Ovary (tissue), 9 donors: Measurements from ENCODE around the gene MRPL21. TPM values are rescaled to one million over a fixed set of nuclear protein-coding genes. Genes with fewer than 3 reads are reported as not detected.

Experiments
- DNase-seq, 5 donors: peaks; one replicate each; pipeline ENCODE4 v3.0.0-alpha.2; 2019 to 2020
- H3K27ac ChIP-seq, 2 donors: fragments of 200-600 bp; one replicate each; pipeline versions ENCODE4 v1.5.1 to v1.8.0; 2019 to 2022
- H3K27me3 ChIP-seq: fragments of 200-600 bp; one replicate; pipeline ENCODE4 v1.8.0; 2022
- H3K36me3 ChIP-seq: fragments of 200-600 bp; sonication (generic); one replicate; pipeline ENCODE4 v1.5.1; 2019
- H3K4me1 ChIP-seq: one replicate; pipeline ENCODE4 v1.8.1; 2013; ENCODE audit warnings: mild to moderate bottlenecking, moderate library complexity; ENCODE audit not compliant: insufficient read depth
- H3K4me3 ChIP-seq: fragments of 200-600 bp; sonication (generic); one replicate; pipeline ENCODE4 v1.5.1; 2017
- H3K9me3 ChIP-seq, 2 donors: fragments of 200-600 bp in 1 of 2; sonication (generic) in 1 of 2; one replicate each; pipeline versions ENCODE4 v1.5.1 to v1.8.1; 2013 to 2019; ENCODE audit warnings: mild to moderate bottlenecking in 1 of 2, moderate library complexity in 1 of 2
- CTCF ChIP-seq, 3 donors: fragments of 450-650 bp in 2 of 3; fragments of 200-600 bp in 1 of 3; IDR thresholded peaks; one replicate each; pipeline versions ENCODE4 v1.5.1 to v1.8.0; 2016 to 2022; ENCODE audit warnings: antibody characterized with exemption in 3 of 3, mild to moderate bottlenecking in 1 of 3
- EP300 ChIP-seq: sonication (generic); formaldehyde crosslinking; IDR thresholded peaks from one replicate; pipeline ENCODE4 v1.6.1; 2017; ENCODE audit warnings: antibody characterized with exemption
- POLR2A ChIP-seq: fragments of 450-650 bp; IDR thresholded peaks from one replicate; pipeline ENCODE4 v1.6.1; 2017; ENCODE audit warnings: antibody characterized with exemption, mild to moderate bottlenecking, moderate library complexity
- WGBS, 3 donors: extraction: QIAGEN DNeasy Blood & Tissue Kit in 1 of 3; methylation state at CpG; one replicate each; pipeline versions ENCODE4 v1.1.5 to v1.1.7; 2013 to 2017; 5-methylcytosine and 5-hydroxymethylcytosine counted together
- intact Hi-C, 4 donors: fragments of 100-400 bp; cut with DNase I; formaldehyde crosslinking; loops; one replicate each; pipeline versions ENCODE4 v1.11.0 to v1.15.1; 2022 to 2023
- polyA plus RNA-seq, 2 donors: library from polyadenylated mRNA; stranded (reverse); fragments of 200-250 nt in 1 of 2; fragments of 350-450 nt in 1 of 2; fragmentation: Illumina TruSeq in 1 of 2; extraction: RNeasy Lipid Tissue Mini Kit (QIAGEN cat#74804) in 1 of 2; gene quantifications; one replicate each; pipeline ENCODE4 v1.2.3, GENCODE V29; 2013 to 2014
- total RNA-seq, 7 donors: library from RNA; depleted of rRNA in 2 of 7; stranded (reverse); fragments of >200 nt in 2 of 7; fragmentation: NEBNext Ultra II Directional in 3 of 7; extraction: Animal tissue kit (Norgen Biotek cat#: 25700) in 3 of 7; gene quantifications; one replicate each; pipeline versions ENCODE4 v1.1.0 to v1.2.4, GENCODE V29; 2016 to 2023
- donor health status: DM: no; HTN: no; CAD: no; lungs with moderate emphysema.
- donor health status: DM: no; HTN: no; CAD: no.
- donor health status: Bipolar disorder and iron deficiency.
- donor health status: DM: yes; HTN: yes; CAD: no.
- donor health status: DM: no; HTN: no; CAD: no.
- donor health status: DM: yes; HTN: yes; CAD: no.

Gene MRPL21
- total and polyA plus RNA-seq, 9 donors, result 40.3 to 74.7 (median 59.3) TPM

- WGBS, 3 donors, result 90 to 94% (median 91%) methylated on average over 11 of the region's 11 CpGs
- intact Hi-C loops, result no loop called here
- no peak for DNase-seq
- H3K27ac ChIP-seq, result no peak overlapping the region
- H3K27me3 ChIP-seq, result no peaks in the 10 kb centered on the region
- H3K9me3 ChIP-seq, result no peaks in the 10 kb centered on the region
- H3K4me3 ChIP-seq, result no peak overlapping the region
- peaks cover 3% of the 10 kb centered on the region for H3K4me1 ChIP-seq
- TF ChIP-seq POLR2A (no peak), CTCF (IDR thresholded peaks at IDR 0.05) (no peak), EP300 (no peak)
- no peaks in the 10 kb centered on the region for H3K36me3 ChIP-seq
Measured at GRCh38 chr11:68865241-68865640, 38.4 kb downstream of the MRPL21 start.

- Histone ChIP-seq H3K27ac (no peak overlapping the region), H3K9me3 (no peaks in the 10 kb centered on the region), H3K4me1 (peaks cover 2% of the 10 kb centered on the region), H3K4me3 (no peak overlapping the region), H3K27me3 (no peaks in the 10 kb centered on the region), H3K36me3 (no peaks in the 10 kb centered on the region)
- intact Hi-C loops, result no loop called here
- WGBS, 3 donors, result 69 to 83% (median 78%) methylated on average over 3 of the region's 3 CpGs
- DNase-seq, result no peak
- TF ChIP-seq EP300 (no peak), POLR2A (no peak), CTCF (IDR thresholded peaks at IDR 0.05) (no peak)
Measured at GRCh38 chr11:68863553-68864265, 39.9 kb downstream of the MRPL21 start.

GRCh38 chr11:68862421-68862820 is 41.2 kb downstream of the MRPL21 start:
- Histone ChIP-seq H3K27ac (no peak overlapping the region), H3K27me3 (no peaks in the 10 kb centered on the region), H3K4me1 (peaks cover 2% of the 10 kb centered on the region), H3K4me3 (no peak overlapping the region), H3K9me3 (no peaks in the 10 kb centered on the region), H3K36me3 (no peaks in the 10 kb centered on the region)
- TF ChIP-seq EP300 (no peak), CTCF (IDR thresholded peaks at IDR 0.05) (no peak), POLR2A (no peak)
- whole genome bisulfite sequencing, 3 donors, result 76 to 84% (median 79%) methylated on average over 6 of the region's 6 CpGs
- DNase-seq, result no peak
- intact Hi-C loops, result no loop called here

- no peaks in the 10 kb centered on the region for H3K36me3 ChIP-seq
- TF ChIP-seq CTCF (IDR thresholded peaks at IDR 0.05) (no peak), POLR2A (no peak)
- DNase-seq, result no peak
- intact Hi-C loops, result loop anchor here in 1 of 4 donors (10.0 kb wide), 1 partner anchor 404 kb away; no protein-coding TSS in a partner anchor
- no peak overlapping the region for H3K27ac ChIP-seq
- H3K4me3 ChIP-seq, result no peak overlapping the region
- H3K9me3 ChIP-seq, result no peaks in the 10 kb centered on the region
- 74 to 79% (median 75%) methylated on average over 8 of the region's 8 CpGs for WGBS, 3 donors
- H3K4me1 ChIP-seq, result peaks cover 2% of the 10 kb centered on the region
- no peaks in the 10 kb centered on the region for H3K27me3 ChIP-seq
Measured at GRCh38 chr11:68859123-68859522, 44.5 kb downstream of the MRPL21 start.
